Activated CD4-positive, alpha-beta memory T cell treated with anti-CD3 and anti-CD28 coated beads, Interleukin-2, amount 10 ng/mL, durations not matched to agents 7 days and 5 days (primary cell): Measurements from ENCODE around the gene IFNA10. TPM values are rescaled to one million over a fixed set of nuclear protein-coding genes. Genes with fewer than 3 reads are reported as not detected.
"Not testable (repeated sequence)": the region's sequence is repeated elsewhere in the genome, so short reads cannot be mapped to it uniquely, and the experiment has no call there.

ENCODE experiments used
- CTCF ChIA-PET: fragments of 350-600 bp; sonication (Branson Sonifier 250); formaldehyde crosslinking; loops from one replicate; lab custom pipeline; 2021; ENCODE audit warnings: antibody characterized with exemption, inconsistent platforms; lab: Charles Lee
- POLR2A ChIA-PET: fragments of 350-600 bp; sonication (Branson Sonifier 250); formaldehyde crosslinking; loops from one replicate; lab custom pipeline; 2021; ENCODE audit warnings: antibody characterized with exemption; lab: Charles Lee
- DNase-seq: peaks from one replicate; pipeline ENCODE4 v3.0.0-alpha.2; 2020
- H3K27ac Mint-ChIP-seq: one replicate; pipeline ENCODE4 v1.8.0; 2021; ENCODE audit warnings: mild to moderate bottlenecking, mixed read lengths
- H3K27me3 Mint-ChIP-seq: one replicate; pipeline ENCODE4 v1.8.0; 2021; ENCODE audit warnings: mixed read lengths
- H3K36me3 Mint-ChIP-seq: one replicate; pipeline ENCODE4 v1.8.0; 2021; ENCODE audit warnings: low read depth, mixed read lengths
- H3K4me1 Mint-ChIP-seq: one replicate; pipeline ENCODE4 v1.8.0; 2021; ENCODE audit warnings: mixed read lengths
- H3K4me3 Mint-ChIP-seq: one replicate; pipeline ENCODE4 v1.8.0; 2021; ENCODE audit warnings: mild to moderate bottlenecking, mixed read lengths
- H3K9me3 Mint-ChIP-seq: one replicate; pipeline ENCODE4 v1.8.0; 2021; ENCODE audit warnings: mixed read lengths
- total RNA-seq, 2 experiments: library from RNA; stranded (reverse); gene quantifications; one replicate each; pipeline ENCODE4 v1.2.3, GENCODE V29; 2021

IFNA10 gene
- total RNA-seq, 2 experiments from 2014 or later: not detected

GRCh38 chr9:21171351-21171750 is 35.6 kb downstream of the IFNA10 start:
- CTCF ChIA-PET: no interaction called here
- POLR2A ChIA-PET: no interaction called here
- H3K27ac Mint-ChIP-seq: no peak overlapping the region
- no peaks in the 10 kb centered on the region for H3K9me3 Mint-ChIP-seq
- H3K36me3 Mint-ChIP-seq: no peaks in the 10 kb centered on the region
- no peaks in the 10 kb centered on the region for H3K4me1 Mint-ChIP-seq
- H3K27me3 Mint-ChIP-seq: peaks cover 19% of the 10 kb centered on the region
- no peak overlapping the region for H3K4me3 Mint-ChIP-seq
- no peak for DNase-seq

DNA sequence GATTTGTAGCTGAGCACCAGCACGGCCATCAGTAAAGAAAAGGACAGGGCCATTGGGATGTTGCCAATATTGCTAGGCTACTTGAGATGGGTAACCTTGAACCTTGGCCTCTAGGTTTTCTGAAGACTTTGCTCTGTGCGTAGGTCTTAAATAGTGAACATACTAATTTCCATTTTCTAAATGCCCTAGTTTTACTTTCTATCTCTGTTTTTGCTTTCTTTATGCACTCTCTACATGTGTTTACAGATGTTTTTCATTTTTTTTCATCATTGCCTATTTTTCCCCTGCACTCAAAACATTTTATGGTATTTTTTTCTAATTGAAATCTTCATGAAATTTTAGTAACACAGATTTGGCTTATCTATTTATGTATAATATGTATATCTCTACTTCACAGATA is 40.4 kb downstream of the IFNA10 start, which contains the start of gene IFNA21:
TSS of gene IFNA21 (minus strand) at position 101 of the 400 bp plus-strand sequence. CDS start at position 53, 48 bp downstream.
- H3K36me3 Mint-ChIP-seq, H3K4me3 Mint-ChIP-seq, H3K9me3 Mint-ChIP-seq, H3K4me1 Mint-ChIP-seq, POLR2A ChIA-PET, DNase-seq, H3K27ac Mint-ChIP-seq: not testable (repeated sequence)
- peaks cover 24% of the 10 kb centered on the region for H3K27me3 Mint-ChIP-seq
- CTCF ChIA-PET: interaction anchor here (0.8 to 1.2 kb wide), 2 partner anchors 16 to 28 kb away, joined by 3 read pairs; no protein-coding TSS in a partner anchor

DNA sequence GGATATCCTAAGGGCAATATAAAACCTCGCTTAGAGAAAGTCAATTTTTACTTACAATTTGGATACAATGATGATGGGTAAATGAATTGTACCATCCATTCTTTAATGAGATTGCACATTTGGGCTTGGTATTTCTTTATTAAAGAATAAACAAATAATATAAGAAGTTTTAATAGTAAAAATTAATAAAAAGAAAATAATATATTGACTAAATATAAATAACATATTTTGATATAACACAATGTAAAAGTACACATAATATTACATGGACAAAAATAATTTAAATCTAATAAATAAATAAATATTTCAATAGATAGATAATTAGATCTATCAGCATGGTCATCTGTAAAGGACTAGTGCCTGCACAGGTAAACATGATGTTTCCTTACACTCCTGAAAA is 41.4 kb downstream of the IFNA10 start:
- Mint-ChIP-seq H3K27me3 (peaks cover 21% of the 10 kb centered on the region), H3K4me3 (no peak overlapping the region), H3K9me3 (peaks cover 6% of the 10 kb centered on the region), H3K27ac (no peak overlapping the region), H3K36me3 (peaks cover 5% of the 10 kb centered on the region), H3K4me1 (peaks cover 17% of the 10 kb centered on the region)
- ChIA-PET POLR2A (no interaction called here), CTCF (no interaction called here)
- DNase-seq: no peak

DNA sequence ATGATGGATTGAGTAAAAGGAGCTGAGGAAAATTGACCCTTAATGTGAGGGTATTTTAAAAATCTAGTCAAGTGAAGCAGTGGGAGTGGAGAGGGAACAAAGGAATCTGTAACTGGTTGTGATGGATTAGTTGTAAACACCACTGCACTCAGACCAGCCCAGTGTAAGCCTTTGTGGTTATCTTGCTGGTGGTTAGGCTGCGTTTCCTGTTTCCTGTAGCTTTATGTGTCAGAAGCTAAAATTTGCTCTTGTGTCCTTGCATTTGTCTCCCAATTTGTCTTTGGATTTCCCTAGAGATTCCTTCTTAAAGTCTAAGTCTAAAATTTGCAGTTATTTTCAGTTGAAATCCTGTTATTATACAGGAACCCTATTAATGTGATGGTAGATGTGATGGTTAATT is 46.8 kb downstream of the IFNA10 start:
- H3K27me3 Mint-ChIP-seq: peaks cover 3% of the 10 kb centered on the region
- peaks cover 42% of the 10 kb centered on the region for H3K4me1 Mint-ChIP-seq
- peak; percentile 74 for DNase-seq
- CTCF ChIA-PET: interaction anchor here (1.9 to 2.0 kb wide), 2 partner anchors 23 to 35 kb away, joined by 7 to 10 read pairs; no protein-coding TSS in a partner anchor
- H3K36me3 Mint-ChIP-seq: peaks cover 8% of the 10 kb centered on the region
- POLR2A ChIA-PET: no interaction called here
- peak overlapping the region; percentile 64 for H3K27ac Mint-ChIP-seq
- H3K9me3 Mint-ChIP-seq: peaks cover 9% of the 10 kb centered on the region
- peak overlapping the region; percentile 46 for H3K4me3 Mint-ChIP-seq

Other genes with a start within 250 kb of the IFNA10 start
- gene HACD4, start 175.5 kb downstream of the IFNA10 start, total RNA-seq: 10 to 100 TPM; 14.8 to 15.6 TPM
- gene IFNB1, start 129.2 kb downstream of the IFNA10 start, total RNA-seq: under 1 TPM; 0.35 to 0.68 TPM
- not detected for gene IFNW1, start 65.3 kb downstream of the IFNA10 start, total RNA-seq
- not detected for gene IFNA21, start 40.5 kb downstream of the IFNA10 start, total RNA-seq
- gene IFNA4, start 19.6 kb downstream of the IFNA10 start, total RNA-seq: not detected
- not detected for gene IFNA7, start 4.9 kb downstream of the IFNA10 start, total RNA-seq
- not detected for gene IFNA16, start 10.2 kb upstream of the IFNA10 start, total RNA-seq
- gene IFNA17, start 21.1 kb upstream of the IFNA10 start, total RNA-seq: not detected
- not detected for gene IFNA14, start 32.9 kb upstream of the IFNA10 start, total RNA-seq
- gene IFNA5, start 98.2 kb upstream of the IFNA10 start, total RNA-seq: not detected
- gene KLHL9, start 128.3 kb upstream of the IFNA10 start, total RNA-seq: 10 to 100 TPM; 17.0 to 18.0 TPM
- not detected for gene IFNA6, start 143.7 kb upstream of the IFNA10 start, total RNA-seq
- gene IFNA13, start 160.9 kb upstream of the IFNA10 start, total RNA-seq: not detected
- not detected for gene IFNA2, start 178.3 kb upstream of the IFNA10 start, total RNA-seq
- gene IFNA8, start 202.0 kb upstream of the IFNA10 start, total RNA-seq: not detected
- not detected for gene IFNA1, start 233.3 kb upstream of the IFNA10 start, total RNA-seq